PC-9 (cell line): Measurements from ENCODE around the gene LRMDA. TPM values are rescaled to one million over a fixed set of nuclear protein-coding genes. Genes with fewer than 3 reads are reported as not detected.
A peak's percentile ranks its signal among the peaks of the same experiment; 100 is the strongest.

Experiments used
- BruUV-seq: library from RNA; stranded (reverse); fragments of 400-500 nt; replicated peaks from 2 replicates; lab custom pipeline; 2021; lab: Mats Ljungman, UMichigan
- CTCF ChIA-PET: fragments of 300-600 bp; sonication (Branson Sonifier 250); formaldehyde crosslinking; loops from one replicate; lab custom pipeline; 2022; ENCODE audit warnings: antibody characterized with exemption; lab: Charles Lee
- POLR2A ChIA-PET: fragments of 300-600 bp; sonication (Branson Sonifier 250); formaldehyde crosslinking; loops from one replicate; lab custom pipeline; 2022; ENCODE audit warnings: antibody characterized with exemption; ENCODE audit not compliant: unreplicated experiment; lab: Charles Lee
- DNase-seq, 2 experiments: peaks; one replicate each; pipeline versions ENCODE4 v3.0.0 to v3.0.0-alpha.2; 2015 to 2022; ENCODE audit warnings: mixed read lengths in 1 of 2
- H2AFZ ChIP-seq: fragments of 200-600 bp; sonication (generic); 2 replicates; pipeline ENCODE4 v1.8.1; 2017; ENCODE audit warnings: antibody characterized with exemption
- H3F3A ChIP-seq: fragments of 200-600 bp; sonication (generic); 2 replicates; pipeline ENCODE4 v1.8.1; 2017; ENCODE audit warnings: antibody characterized with exemption, mild to moderate bottlenecking, low read depth; ENCODE audit not compliant: insufficient read depth
- H3K27ac ChIP-seq: fragments of 200-600 bp; sonication (generic); 2 replicates; pipeline ENCODE4 v1.6.1; 2016; ENCODE audit warnings: mixed run types
- H3K27me3 ChIP-seq: fragments of 200-600 bp; sonication (generic); 2 replicates; pipeline ENCODE4 v1.6.1; 2016; ENCODE audit warnings: low read depth, mixed run types; ENCODE audit not compliant: insufficient read depth
- H3K36me3 ChIP-seq: fragments of 200-600 bp; sonication (generic); 2 replicates; pipeline ENCODE4 v1.6.1; 2016; ENCODE audit warnings: low read depth, mixed run types
- H3K4me1 ChIP-seq: fragments of 200-600 bp; sonication (generic); replicated peaks from 2 replicates; pipeline ENCODE4 v1.6.1; 2016; ENCODE audit warnings: mixed run types; ENCODE audit not compliant: insufficient read depth
- H3K4me2 ChIP-seq: fragments of 200-600 bp; sonication (generic); 2 replicates; pipeline ENCODE4 v1.6.1; 2017; ENCODE audit warnings: mixed run types
- H3K4me3 ChIP-seq: fragments of 200-600 bp; sonication (generic); 2 replicates; pipeline ENCODE4 v1.6.1; 2016; ENCODE audit warnings: mixed run types
- H3K79me2 ChIP-seq: fragments of 200-600 bp; sonication (generic); 2 replicates; pipeline ENCODE4 v1.6.1; 2017; ENCODE audit warnings: low read depth, mixed run types
- H3K9me2 ChIP-seq: fragments of 200-600 bp; sonication (generic); 2 replicates; pipeline ENCODE4 v1.8.1; 2017; ENCODE audit warnings: mild to moderate bottlenecking; ENCODE audit not compliant: insufficient read depth
- H3K9me3 ChIP-seq: fragments of 200-600 bp; sonication (generic); 2 replicates; pipeline ENCODE4 v1.8.1; 2016; ENCODE audit warnings: low read depth; ENCODE audit not compliant: insufficient read depth
- H4K20me1 ChIP-seq: fragments of 200-600 bp; sonication (generic); 2 replicates; pipeline ENCODE4 v1.8.1; 2017; ENCODE audit not compliant: insufficient read depth
- EZH2 ChIP-seq: fragments of 200-600 bp; sonication (generic); IDR thresholded peaks from 2 replicates; pipeline ENCODE4 v1.8.0; 2017; ENCODE audit warnings: antibody characterized with exemption, low read depth
- intact Hi-C: fragments of 100-400 bp; cut with micrococcal nuclease; formaldehyde crosslinking; loops from one replicate; pipeline ENCODE4 v1.10.0; 2022; ENCODE audit not compliant: unreplicated experiment
- total RNA-seq: library from RNA; stranded (reverse); gene quantifications from 2 replicates; pipeline ENCODE4 v1.2.3, GENCODE V29; 2021
- TF ChIP-seq, protein P1 (sequence below): fragments of 200-600 bp; sonication (generic); conservative IDR thresholded peaks from 2 replicates; pipeline ENCODE4 v1.6.1; 2017; ENCODE audit warnings: mixed run types, antibody characterized with exemption, mild to moderate bottlenecking, moderate library complexity

LRMDA gene
- total RNA-seq, 1 experiment from 2014 or later = not detected

DNA sequence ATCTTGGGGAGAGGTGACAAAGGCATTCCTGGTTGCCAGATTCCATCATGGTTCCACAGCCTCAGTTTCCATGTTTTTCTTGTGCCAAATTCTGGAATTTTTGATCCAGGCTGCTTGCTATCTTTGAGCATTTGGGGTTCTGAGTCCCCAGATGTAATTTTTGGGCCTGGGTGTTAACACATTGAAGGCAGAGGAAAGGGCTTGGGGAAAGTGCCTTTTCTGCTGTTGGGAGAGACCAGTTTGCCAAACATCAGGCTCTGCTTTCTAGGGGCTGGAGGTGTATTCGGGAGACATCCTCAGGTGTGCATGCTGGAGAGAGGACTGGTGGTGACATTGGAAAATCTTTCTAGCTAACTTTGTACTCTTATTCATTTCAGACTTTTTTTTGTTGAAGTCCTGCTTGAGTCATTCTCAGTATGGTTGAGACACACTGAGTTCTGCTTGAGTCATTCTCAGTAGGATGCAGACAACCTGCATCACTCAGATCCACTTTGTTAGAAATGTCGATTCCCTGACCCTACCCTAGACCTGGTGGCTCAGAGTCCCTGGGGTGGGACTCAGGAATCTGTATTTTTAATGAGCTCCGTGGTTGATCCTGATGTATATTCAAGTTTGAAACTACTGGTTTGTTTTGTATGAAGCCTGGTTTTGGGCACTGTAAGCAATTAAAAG is 101.0 kb downstream of the LRMDA start:
- Histone ChIP-seq H3K9me3 (no peaks in the 10 kb centered on the region), H3K4me1 (peaks cover 34% of the 10 kb centered on the region), H3K36me3 (no peaks in the 10 kb centered on the region), H3K79me2 (no peaks in the 10 kb centered on the region), H3K27me3 (no peaks in the 10 kb centered on the region), H3F3A (peaks cover 11% of the 10 kb centered on the region; the same call in 1 of the 2 replicates), H3K9me2 (no peaks in the 10 kb centered on the region), H3K4me2 (peak overlapping the region; percentile 25; the same call in 1 of the 2 replicates), H3K27ac (no peak overlapping the region; the same call in 1 of the 2 replicates), H3K4me3 (no peak overlapping the region), H4K20me1 (no peaks in the 10 kb centered on the region), H2AFZ (no peak overlapping the region)
- CTCF ChIA-PET = no interaction called here
- intact Hi-C loops = no loop called here
- no TSS peak for BruUV-seq
- TF ChIP-seq EZH2 = no peak
- TF ChIP-seq, protein P1, sequence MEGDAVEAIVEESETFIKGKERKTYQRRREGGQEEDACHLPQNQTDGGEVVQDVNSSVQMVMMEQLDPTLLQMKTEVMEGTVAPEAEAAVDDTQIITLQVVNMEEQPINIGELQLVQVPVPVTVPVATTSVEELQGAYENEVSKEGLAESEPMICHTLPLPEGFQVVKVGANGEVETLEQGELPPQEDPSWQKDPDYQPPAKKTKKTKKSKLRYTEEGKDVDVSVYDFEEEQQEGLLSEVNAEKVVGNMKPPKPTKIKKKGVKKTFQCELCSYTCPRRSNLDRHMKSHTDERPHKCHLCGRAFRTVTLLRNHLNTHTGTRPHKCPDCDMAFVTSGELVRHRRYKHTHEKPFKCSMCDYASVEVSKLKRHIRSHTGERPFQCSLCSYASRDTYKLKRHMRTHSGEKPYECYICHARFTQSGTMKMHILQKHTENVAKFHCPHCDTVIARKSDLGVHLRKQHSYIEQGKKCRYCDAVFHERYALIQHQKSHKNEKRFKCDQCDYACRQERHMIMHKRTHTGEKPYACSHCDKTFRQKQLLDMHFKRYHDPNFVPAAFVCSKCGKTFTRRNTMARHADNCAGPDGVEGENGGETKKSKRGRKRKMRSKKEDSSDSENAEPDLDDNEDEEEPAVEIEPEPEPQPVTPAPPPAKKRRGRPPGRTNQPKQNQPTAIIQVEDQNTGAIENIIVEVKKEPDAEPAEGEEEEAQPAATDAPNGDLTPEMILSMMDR = no peak
- peak in 1 of 2 experiments; percentile 62 for DNase-seq
- POLR2A ChIA-PET = no interaction called here

DNA sequence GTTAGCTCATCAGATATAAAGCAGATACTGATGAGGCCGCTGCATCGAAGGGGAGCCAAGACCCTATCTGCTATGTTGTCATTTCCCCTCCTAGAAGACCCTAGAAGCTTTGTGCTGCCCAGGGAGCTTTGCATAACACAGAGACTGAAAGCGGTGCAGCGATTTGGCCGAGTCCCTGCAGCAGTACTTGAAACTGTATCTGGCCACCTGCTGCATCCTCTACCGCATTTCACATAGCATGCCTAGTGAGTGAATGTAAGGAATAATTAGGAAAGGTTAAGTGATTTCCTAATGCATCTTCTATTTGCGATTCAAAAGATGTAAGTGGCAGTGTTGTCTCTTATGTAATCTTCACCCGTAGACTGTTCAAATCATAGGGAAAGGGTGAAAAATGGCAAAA is 106.7 kb downstream of the LRMDA start:
- H3K27me3 ChIP-seq = no peaks in the 10 kb centered on the region
- CTCF ChIA-PET = no interaction called here
- BruUV-seq = no TSS peak
- no peak overlapping the region for H3K4me2 ChIP-seq
- no peak overlapping the region for H3K4me3 ChIP-seq
- intact Hi-C loops = no loop called here
- no peaks in the 10 kb centered on the region for H3F3A ChIP-seq
- no peaks in the 10 kb centered on the region for H3K79me2 ChIP-seq
- no peaks in the 10 kb centered on the region for H3K9me2 ChIP-seq
- H2AFZ ChIP-seq = no peak overlapping the region
- 0 out of 2 replicates have a peak, but pooled peaks cover 9% of the 10 kb centered on the region for H3K4me1 ChIP-seq
- TF ChIP-seq EZH2 = no peak
- TF ChIP-seq, protein P1 = no peak
- no peaks in the 10 kb centered on the region for H4K20me1 ChIP-seq
- no peaks in the 10 kb centered on the region for H3K9me3 ChIP-seq
- H3K27ac ChIP-seq = no peak overlapping the region
- no peak for DNase-seq
- no peaks in the 10 kb centered on the region for H3K36me3 ChIP-seq
- POLR2A ChIA-PET = no interaction called here

- Histone ChIP-seq H4K20me1 (no peaks in the 10 kb centered on the region), H3K4me1 (0 out of 2 replicates have a peak, but pooled peaks cover 9% of the 10 kb centered on the region), H3K27ac (no peak overlapping the region), H3K36me3 (no peaks in the 10 kb centered on the region), H3K9me2 (no peaks in the 10 kb centered on the region), H3K27me3 (no peaks in the 10 kb centered on the region), H3K79me2 (no peaks in the 10 kb centered on the region), H3K4me3 (no peak overlapping the region), H3F3A (no peaks in the 10 kb centered on the region), H3K4me2 (no peak overlapping the region), H2AFZ (no peak overlapping the region), H3K9me3 (no peaks in the 10 kb centered on the region)
- ChIA-PET POLR2A (no interaction called here), CTCF (no interaction called here)
- TF ChIP-seq, protein P1 = no peak
- no peak for TF ChIP-seq EZH2
- DNase-seq = no peak
- intact Hi-C loops = no loop called here
- BruUV-seq = no TSS peak
Measured at GRCh38 chr10:75538765-75539164, 107.3 kb downstream of the LRMDA start.
